Fibroblast of lung (primary cell): ENCODE data around the gene PTPRM. TPM values are rescaled to one million over a fixed set of nuclear protein-coding genes. Genes with fewer than 3 reads are reported as not detected.

Source experiments
- DNase-seq, 2 donors: peaks; one replicate each; pipeline versions ENCODE4 v3.0.0 to v3.0.0-alpha.2; 2010; ENCODE audit warnings: low read depth in 2 of 2
- H2AFZ ChIP-seq: 2 replicates; pipeline ENCODE4 v1.5.1; 2012; ENCODE audit warnings: low read length, control low read depth, inconsistent platforms
- H3K27ac ChIP-seq: 2 replicates; pipeline ENCODE4 v1.5.1; 2011; ENCODE audit warnings: low read length, control low read depth; ENCODE audit not compliant: insufficient read depth
- H3K27me3 ChIP-seq: 2 replicates; pipeline ENCODE4 v1.5.1; 2011; ENCODE audit warnings: mild to moderate bottlenecking, low read length; ENCODE audit not compliant: control insufficient read depth, insufficient read depth
- H3K36me3 ChIP-seq: 2 replicates; pipeline ENCODE4 v1.5.1; 2011; ENCODE audit warnings: low read length; ENCODE audit not compliant: control insufficient read depth, insufficient read depth
- H3K4me1 ChIP-seq: 2 replicates; pipeline ENCODE4 v1.5.1; 2011; ENCODE audit warnings: low read length; ENCODE audit not compliant: control insufficient read depth, insufficient read depth; ENCODE audit errors: extremely low read depth
- H3K4me2 ChIP-seq: 2 replicates; pipeline ENCODE4 v1.5.1; 2011; ENCODE audit warnings: low read length, control low read depth; ENCODE audit not compliant: insufficient read depth; ENCODE audit errors: extremely low read depth
- H3K4me3 ChIP-seq, 4 experiments: fragments of 200-600 bp in 1 of 4; sonication (generic) in 1 of 4; replicated peaks in 1 of 4; 2 replicates each; pipeline ENCODE4 v1.5.1; 2011 to 2016; ENCODE audit warnings: low read length in 4 of 4, low read depth in 3 of 4, mild to moderate bottlenecking in 3 of 4, control low read depth in 2 of 4, inconsistent platforms in 1 of 4, mixed read lengths in 1 of 4; ENCODE audit not compliant: insufficient read depth in 1 of 4; ENCODE audit errors: control extremely low read depth in 1 of 4
- H3K79me2 ChIP-seq: 2 replicates; pipeline ENCODE4 v1.5.1; 2012; ENCODE audit warnings: mild to moderate bottlenecking, low read length, inconsistent platforms; ENCODE audit not compliant: control insufficient read depth, insufficient read depth
- H3K9ac ChIP-seq: 2 replicates; pipeline ENCODE4 v1.5.1; 2011; ENCODE audit warnings: mild to moderate bottlenecking, low read length, control low read depth; ENCODE audit not compliant: insufficient read depth
- H3K9me3 ChIP-seq: 2 replicates; pipeline ENCODE4 v1.5.1; 2012; ENCODE audit warnings: low read depth, low read length; ENCODE audit not compliant: control insufficient read depth, insufficient read depth
- H4K20me1 ChIP-seq: 2 replicates; pipeline ENCODE4 v1.5.1; 2011; ENCODE audit warnings: low read length; ENCODE audit not compliant: control insufficient read depth, insufficient read depth; ENCODE audit errors: extremely low read depth
- EZH2 ChIP-seq: IDR thresholded peaks from 2 replicates; pipeline ENCODE4 v1.5.1; 2012; ENCODE audit warnings: low read length, control low read depth, mild to moderate bottlenecking; ENCODE audit errors: missing control alignments
- polyA plus RNA-seq, 2 donors: library from polyadenylated mRNA; depleted of rRNA in 1 of 2; stranded (reverse) in 1 of 2; unstranded in 1 of 2; fragments of >200 nt; gene quantifications; 2 replicates each; pipeline ENCODE4 v1.2.1, GENCODE V29; 2011 to 2012; ENCODE audit warnings: missing spikeins in 1 of 2
- total RNA-seq: library from RNA; depleted of rRNA; stranded (reverse); fragments of >200 nt; gene quantifications from 2 replicates; pipeline ENCODE4 v1.2.1, GENCODE V29; 2014
- TF ChIP-seq, protein P1 (sequence below), 2 donors: IDR thresholded peaks in 1 of 2; conservative IDR thresholded peaks in 1 of 2; 1 replicate in 1 of 2; 2 replicates in 1 of 2; pipeline ENCODE4 v1.5.1; 2011 to 2012; ENCODE audit warnings: low read length in 2 of 2, control low read depth in 1 of 2, inconsistent platforms in 1 of 2, low read depth in 1 of 2, mild to moderate bottlenecking in 1 of 2

Gene PTPRM
- total and polyA plus RNA-seq, 2 donors (not counting 1 experiment from before 2014, with no cell fraction given), result 86.6 to 87.0 TPM

GRCh38 chr18:7729868-7730267 lies 162.8 kb downstream of the PTPRM start:
- DNase-seq, result no peak
- H3K9me3 ChIP-seq, result no peaks in the 10 kb centered on the region
- H3K4me1 ChIP-seq, result no peaks in the 10 kb centered on the region
- no peak overlapping the region for H3K9ac ChIP-seq
- no peaks in the 10 kb centered on the region for H3K36me3 ChIP-seq
- no peak overlapping the region for H3K4me3 ChIP-seq
- H3K27ac ChIP-seq, result no peak overlapping the region
- no peaks in the 10 kb centered on the region for H4K20me1 ChIP-seq
- H3K4me2 ChIP-seq, result no peak overlapping the region
- TF ChIP-seq, protein P1, sequence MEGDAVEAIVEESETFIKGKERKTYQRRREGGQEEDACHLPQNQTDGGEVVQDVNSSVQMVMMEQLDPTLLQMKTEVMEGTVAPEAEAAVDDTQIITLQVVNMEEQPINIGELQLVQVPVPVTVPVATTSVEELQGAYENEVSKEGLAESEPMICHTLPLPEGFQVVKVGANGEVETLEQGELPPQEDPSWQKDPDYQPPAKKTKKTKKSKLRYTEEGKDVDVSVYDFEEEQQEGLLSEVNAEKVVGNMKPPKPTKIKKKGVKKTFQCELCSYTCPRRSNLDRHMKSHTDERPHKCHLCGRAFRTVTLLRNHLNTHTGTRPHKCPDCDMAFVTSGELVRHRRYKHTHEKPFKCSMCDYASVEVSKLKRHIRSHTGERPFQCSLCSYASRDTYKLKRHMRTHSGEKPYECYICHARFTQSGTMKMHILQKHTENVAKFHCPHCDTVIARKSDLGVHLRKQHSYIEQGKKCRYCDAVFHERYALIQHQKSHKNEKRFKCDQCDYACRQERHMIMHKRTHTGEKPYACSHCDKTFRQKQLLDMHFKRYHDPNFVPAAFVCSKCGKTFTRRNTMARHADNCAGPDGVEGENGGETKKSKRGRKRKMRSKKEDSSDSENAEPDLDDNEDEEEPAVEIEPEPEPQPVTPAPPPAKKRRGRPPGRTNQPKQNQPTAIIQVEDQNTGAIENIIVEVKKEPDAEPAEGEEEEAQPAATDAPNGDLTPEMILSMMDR (conservative IDR thresholded peaks at IDR 0.05 in 1 of 2, IDR thresholded peaks at IDR 0.05 in 1 of 2; ENCODE audit: low read depth in 1 of 2, low read length in 2 of 2), result no peak
- TF ChIP-seq EZH2, result no peak
- H3K79me2 ChIP-seq, result no peaks in the 10 kb centered on the region
- no peak overlapping the region for H2AFZ ChIP-seq
- no peaks in the 10 kb centered on the region for H3K27me3 ChIP-seq

- H4K20me1 ChIP-seq, result no peaks in the 10 kb centered on the region
- H2AFZ ChIP-seq, result no peak overlapping the region
- no peak for DNase-seq
- no peaks in the 10 kb centered on the region for H3K4me1 ChIP-seq
- H3K9ac ChIP-seq, result no peak overlapping the region
- no peaks in the 10 kb centered on the region for H3K9me3 ChIP-seq
- H3K27me3 ChIP-seq, result no peaks in the 10 kb centered on the region
- TF ChIP-seq EZH2, result no peak
- TF ChIP-seq, protein P1 (conservative IDR thresholded peaks at IDR 0.05 in 1 of 2, IDR thresholded peaks at IDR 0.05 in 1 of 2; ENCODE audit: low read depth in 1 of 2, low read length in 2 of 2), result no peak
- no peaks in the 10 kb centered on the region for H3K79me2 ChIP-seq
- no peaks in the 10 kb centered on the region for H3K36me3 ChIP-seq
- no peak overlapping the region for H3K4me2 ChIP-seq
- no peak overlapping the region for H3K27ac ChIP-seq
- H3K4me3 ChIP-seq, result no peak overlapping the region
Measured at GRCh38 chr18:7730682-7731081, 163.6 kb downstream of the PTPRM start.

DNA sequence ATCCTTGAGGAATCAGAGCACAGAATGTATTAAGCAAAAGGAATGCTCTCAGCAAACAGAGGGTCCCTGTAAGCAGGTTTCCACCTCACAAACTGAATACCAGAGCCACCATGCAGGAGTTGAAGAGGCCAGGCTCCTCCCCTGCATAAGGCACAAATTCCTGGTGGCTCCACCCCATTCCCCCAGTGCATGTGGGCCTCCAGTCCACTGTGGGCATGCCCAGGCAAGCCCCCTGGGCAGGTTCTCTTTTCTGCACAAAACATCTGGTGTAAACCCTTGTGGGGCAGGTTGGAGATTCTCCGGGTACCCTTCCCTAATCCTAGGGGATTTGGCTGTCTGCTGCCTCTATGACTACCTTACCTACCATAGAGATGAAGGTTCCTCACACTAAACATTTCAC lies 166.5 kb downstream of the PTPRM start:
- H4K20me1 ChIP-seq, result no peaks in the 10 kb centered on the region
- DNase-seq, result peak in 1 of 2 donors; percentile 11

More for the DNA sequence above, 166.5 kb downstream of the PTPRM start:
- Histone ChIP-seq H2AFZ (no peak overlapping the region), H3K9me3 (no peaks in the 10 kb centered on the region), H3K27ac (no peak overlapping the region), H3K4me2 (no peak overlapping the region), H3K4me1 (no peaks in the 10 kb centered on the region), H3K79me2 (no peaks in the 10 kb centered on the region), H3K27me3 (no peaks in the 10 kb centered on the region), H3K36me3 (no peaks in the 10 kb centered on the region), H3K9ac (no peak overlapping the region), H3K4me3 (no peak overlapping the region)
- TF ChIP-seq, protein P1 (conservative IDR thresholded peaks at IDR 0.05 in 1 of 2, IDR thresholded peaks at IDR 0.05 in 1 of 2; ENCODE audit: low read depth in 1 of 2, low read length in 2 of 2), result no peak
- no peak for TF ChIP-seq EZH2
